CD14-positive monocyte (primary cell): ENCODE data around the gene EPN1. TPM values are rescaled to one million over a fixed set of nuclear protein-coding genes. Genes with fewer than 3 reads are reported as not detected.

Experiments
- DNase-seq, 3 donors: peaks; one replicate each; pipeline ENCODE4 v3.0.0-alpha.2; 2011 to 2022
- H2AFZ ChIP-seq: 2 replicates; pipeline ENCODE4 v1.6.0; 2012; ENCODE audit warnings: mild to moderate bottlenecking, low read depth, low read length, inconsistent platforms; ENCODE audit not compliant: insufficient read depth, poor library complexity, severe bottlenecking
- H3K27ac ChIP-seq, 2 donors: 1 replicate in 1 of 2; 2 replicates in 1 of 2; pipeline ENCODE4 v1.5.1; 2012 to 2013; ENCODE audit warnings: low read length in 2 of 2, control low read depth in 1 of 2, inconsistent platforms in 1 of 2, low read depth in 1 of 2, mild to moderate bottlenecking in 1 of 2
- H3K27me3 ChIP-seq, 2 donors: one replicate each; pipeline versions ENCODE4 v1.6.0 to v1.6.1; 2011 to 2013; ENCODE audit warnings: low read length in 2 of 2; ENCODE audit not compliant: control insufficient read depth in 2 of 2, insufficient read depth in 2 of 2
- H3K36me3 ChIP-seq, 2 donors: replicated peaks in 1 of 2; 1 replicate in 1 of 2; 2 replicates in 1 of 2; pipeline versions ENCODE4 v1.5.1 to v1.6.1; 2012 to 2013; ENCODE audit warnings: low read length in 2 of 2, control low read depth in 1 of 2, inconsistent platforms in 1 of 2, mild to moderate bottlenecking in 1 of 2; ENCODE audit not compliant: insufficient read depth in 2 of 2, control insufficient read depth in 1 of 2
- H3K4me1 ChIP-seq, 2 donors: 1 replicate in 1 of 2; 2 replicates in 1 of 2; pipeline versions ENCODE4 v1.5.1 to v1.6.1; 2012 to 2013; ENCODE audit warnings: low read length in 2 of 2, control low read depth in 1 of 2, inconsistent platforms in 1 of 2, mild to moderate bottlenecking in 1 of 2, moderate library complexity in 1 of 2; ENCODE audit not compliant: insufficient read depth in 2 of 2, control insufficient read depth in 1 of 2
- H3K4me2 ChIP-seq: replicated peaks from 2 replicates; pipeline ENCODE3; 2012; ENCODE audit warnings: low read length, moderate library complexity, mild to moderate bottlenecking; ENCODE audit not compliant: poor library complexity, severe bottlenecking; ENCODE audit errors: extremely low read depth
- H3K4me3 ChIP-seq, 3 experiments: fragments of 200-600 bp in 1 of 3; sonication (generic) in 1 of 3; replicated peaks in 1 of 3; 1 replicate in 2 of 3; 2 replicates in 1 of 3; pipeline ENCODE4 v1.5.1; 2011 to 2013; ENCODE audit warnings: low read length in 3 of 3, mild to moderate bottlenecking in 3 of 3, control low read depth in 2 of 3, low read depth in 2 of 3, inconsistent platforms in 1 of 3, moderate library complexity in 1 of 3
- H3K79me2 ChIP-seq: 2 replicates; pipeline ENCODE4 v1.6.0; 2012; ENCODE audit warnings: mild to moderate bottlenecking, control low read depth, inconsistent platforms, low read length, moderate library complexity; ENCODE audit not compliant: insufficient read depth
- H3K9ac ChIP-seq: 2 replicates; pipeline ENCODE4 v1.6.0; 2017; ENCODE audit warnings: low read length, mild to moderate bottlenecking; ENCODE audit not compliant: insufficient read depth, poor library complexity, severe bottlenecking
- H3K9me3 ChIP-seq, 2 donors: replicated peaks in 1 of 2; 1 replicate in 1 of 2; 2 replicates in 1 of 2; pipeline versions ENCODE4 v1.5.1 to v1.6.1; 2012 to 2013; ENCODE audit warnings: low read length in 2 of 2, control low read depth in 1 of 2; ENCODE audit not compliant: control insufficient read depth in 1 of 2, insufficient read depth in 1 of 2
- H4K20me1 ChIP-seq: 2 replicates; pipeline ENCODE4 v1.6.0; 2012; ENCODE audit warnings: mild to moderate bottlenecking, low read length, control low read depth, moderate library complexity; ENCODE audit not compliant: insufficient read depth
- H3K27ac Mint-ChIP-seq, 7 donors: one replicate each; pipeline ENCODE4 v1.8.0; 2020; ENCODE audit warnings: mild to moderate bottlenecking in 7 of 7, mixed read lengths in 7 of 7, moderate library complexity in 6 of 7, inconsistent platforms in 2 of 7
- H3K27me3 Mint-ChIP-seq, 3 donors: one replicate each; pipeline ENCODE4 v1.8.0; 2021 to 2022; ENCODE audit warnings: low read depth in 3 of 3, mild to moderate bottlenecking in 3 of 3, mixed read lengths in 3 of 3, moderate library complexity in 3 of 3, inconsistent platforms in 1 of 3
- H3K36me3 Mint-ChIP-seq, 2 donors: one replicate each; pipeline ENCODE4 v1.8.0; 2020; ENCODE audit warnings: mixed read lengths in 2 of 2, inconsistent platforms in 1 of 2, mild to moderate bottlenecking in 1 of 2
- H3K4me1 Mint-ChIP-seq: one replicate; pipeline ENCODE4 v1.8.0; 2020; ENCODE audit warnings: mild to moderate bottlenecking, mixed read lengths
- H3K4me3 Mint-ChIP-seq, 2 donors: one replicate each; pipeline ENCODE4 v1.8.0; 2020; ENCODE audit warnings: mild to moderate bottlenecking in 2 of 2, mixed read lengths in 2 of 2, moderate library complexity in 1 of 2
- H3K9me3 Mint-ChIP-seq, 7 donors: one replicate each; pipeline ENCODE4 v1.8.0; 2020 to 2022; ENCODE audit warnings: mixed read lengths in 7 of 7, mild to moderate bottlenecking in 6 of 7, moderate library complexity in 6 of 7, inconsistent platforms in 2 of 7
- CTCF ChIP-seq: fragments of 200-600 bp; IDR thresholded peaks from one replicate; pipeline ENCODE4 v1.8.0; 2022; ENCODE audit warnings: antibody characterized with exemption, mild to moderate bottlenecking
- WGBS: methylation state at CpG from one replicate; pipeline ENCODE4 v1.1.5; 2013; ENCODE audit warnings: missing lambda C conversion rate; ENCODE audit not compliant: insufficient coverage; 5-methylcytosine and 5-hydroxymethylcytosine counted together
- intact Hi-C, 2 donors: fragments of 100-400 bp; cut with micrococcal nuclease; formaldehyde crosslinking; loops; one replicate each; pipeline versions ENCODE4 v1.15.0 to v1.15.1; 2023
- polyA plus RNA-seq, 3 donors: library from polyadenylated mRNA; depleted of rRNA in 1 of 3; unstranded in 2 of 3; stranded (reverse) in 1 of 3; fragments of 300-500 nt in 2 of 3; fragments of >200 nt in 1 of 3; fragmentation: Illumina TruSeq in 2 of 3; gene quantifications; 1 replicate in 2 of 3; 2 replicates in 1 of 3; pipeline ENCODE4 v1.2.3, GENCODE V29; 2012 to 2021

Gene EPN1
- polyA plus RNA-seq, 3 donors: 18.7 to 75.2 (median 19.2) TPM

GRCh38 chr19:55738302-55738701 is 63.3 kb downstream of the EPN1 start, which contains the start of gene NLRP9:
Gene NLRP9 (minus strand): TSS chr19:55738402. CDS start chr19:55738374, 28 bp downstream.
- Histone ChIP-seq H3K9ac (no peak within 1 kb of the TSS), H3K4me3 (no peak within 1 kb of the TSS), H3K4me1 (no peaks in the 10 kb centered on the region), H4K20me1 (no peaks in the 10 kb centered on the region), H2AFZ (no peak within 1 kb of the TSS), H3K4me2 (no peak within 1 kb of the TSS), H3K79me2 (no peaks in the 10 kb centered on the region), H3K36me3 (no peaks in the 10 kb centered on the region), H3K27me3 (no peaks in the 10 kb centered on the region), H3K9me3 (peaks cover 0 to 4% of the 10 kb centered on the region in 2 donors), H3K27ac (no peak within 1 kb of the TSS)
- intact Hi-C loops: no loop called here
- Mint-ChIP-seq H3K27ac (no peak within 1 kb of the TSS), H3K9me3 (peaks cover 0 to 26% (median 12%) of the 10 kb centered on the region in 7 donors), H3K36me3 (no peaks in the 10 kb centered on the region), H3K4me1 (no peaks in the 10 kb centered on the region), H3K27me3 (peaks cover 1 to 6% (median 3%) of the 10 kb centered on the region in 3 donors), H3K4me3 (no peak within 1 kb of the TSS)
- WGBS: 100% methylated on average over 1 of the region's 3 CpGs
- no peak for DNase-seq
- no peak for TF ChIP-seq CTCF

GRCh38 chr19:55750715-55751114 is 75.7 kb downstream of the EPN1 start:
- H3K27ac ChIP-seq: no peak overlapping the region
- no peak for DNase-seq
- no peaks in the 10 kb centered on the region for H3K27me3 ChIP-seq
- H3K36me3 ChIP-seq: no peaks in the 10 kb centered on the region
- H3K4me1 Mint-ChIP-seq: no peaks in the 10 kb centered on the region
- H3K9ac ChIP-seq: no peak overlapping the region
- H3K27me3 Mint-ChIP-seq: no peaks in the 10 kb centered on the region
- H3K27ac Mint-ChIP-seq: no peak overlapping the region
- no peaks in the 10 kb centered on the region for H3K4me1 ChIP-seq
- no peak overlapping the region for H3K4me3 Mint-ChIP-seq
- H3K4me2 ChIP-seq: no peak overlapping the region
- H3K9me3 Mint-ChIP-seq: peaks cover 3 to 39% (median 9%) of the 10 kb centered on the region in 7 donors
- H4K20me1 ChIP-seq: no peaks in the 10 kb centered on the region
- no peak for TF ChIP-seq CTCF
- intact Hi-C loops: no loop called here
- H3K9me3 ChIP-seq: no peaks in the 10 kb centered on the region
- no peak overlapping the region for H3K4me3 ChIP-seq
- H3K79me2 ChIP-seq: no peaks in the 10 kb centered on the region
- no peak overlapping the region for H2AFZ ChIP-seq
- no peaks in the 10 kb centered on the region for H3K36me3 Mint-ChIP-seq
- no CpG with 5 or more reads among the region's 6 CpGs for WGBS
